Measurements from ENCODE around the gene HBA2. TPM values are rescaled to one million over a fixed set of nuclear protein-coding genes. Genes with fewer than 3 reads are reported as not detected.
A peak's percentile ranks its signal among the peaks of the same experiment; 100 is the strongest.
"Not testable (repeated sequence)": the region's sequence is repeated elsewhere in the genome, so short reads cannot be mapped to it uniquely, and the experiment has no call there.

Gene HBA2
- total RNA-seq, 1 donor from 2014 or later = not detected

- H3K27ac Mint-ChIP-seq; H3K36me3 Mint-ChIP-seq (ENCODE audit: low read depth); H3K4me1 Mint-ChIP-seq; intact Hi-C loops (cut with micrococcal nuclease); H3K4me3 Mint-ChIP-seq; DNase-seq; H3K9me3 Mint-ChIP-seq: not testable (repeated sequence)
- peaks cover 42% of the 10 kb centered on the region for H3K27me3 Mint-ChIP-seq
Observed at GRCh38 chr16:163696-164095, 9.0 kb upstream of the HBA2 start.

GRCh38 chr16:164134-164823 lies 8.4 kb upstream of the HBA2 start:
- peaks cover 42% of the 10 kb centered on the region for H3K27me3 Mint-ChIP-seq
- H3K4me3 Mint-ChIP-seq; H3K27ac Mint-ChIP-seq; DNase-seq; intact Hi-C loops (cut with micrococcal nuclease); H3K4me1 Mint-ChIP-seq; H3K9me3 Mint-ChIP-seq; H3K36me3 Mint-ChIP-seq (ENCODE audit: low read depth): not testable (repeated sequence)

- Mint-ChIP-seq H3K27ac (no peak overlapping the region), H3K36me3 (ENCODE audit: low read depth) (no peaks in the 10 kb centered on the region), H3K9me3 (no peaks in the 10 kb centered on the region), H3K4me3 (peak overlapping the region; percentile 26), H3K4me1 (no peaks in the 10 kb centered on the region), H3K27me3 (peaks cover 44% of the 10 kb centered on the region)
- intact Hi-C loops (cut with micrococcal nuclease) = no loop called here
- DNase-seq = no peak
Observed at GRCh38 chr16:164827-165538, 7.7 kb upstream of the HBA2 start.

GRCh38 chr16:165539-166374 lies 6.9 kb upstream of the HBA2 start, which contains the start of gene HBM:
TSS of gene HBM (plus strand) at chr16:165978. CDS start at chr16:165998, 20 bp downstream.
- H3K9me3 Mint-ChIP-seq = no peaks in the 10 kb centered on the region
- H3K27me3 Mint-ChIP-seq = peaks cover 50% of the 10 kb centered on the region
- peaks cover 4% of the 10 kb centered on the region for H3K4me1 Mint-ChIP-seq
- no peaks in the 10 kb centered on the region for H3K36me3 Mint-ChIP-seq (ENCODE audit: low read depth)
- peak within 1 kb of the TSS; percentile 26 for H3K4me3 Mint-ChIP-seq
- peak; percentile 64 for DNase-seq
- intact Hi-C loops (cut with micrococcal nuclease) = no loop called here
- H3K27ac Mint-ChIP-seq = no peak within 1 kb of the TSS

- intact Hi-C loops (cut with micrococcal nuclease) = no loop called here
- DNase-seq = peak; percentile 67
- H3K4me1 Mint-ChIP-seq = peaks cover 4% of the 10 kb centered on the region
- H3K4me3 Mint-ChIP-seq = no peak overlapping the region
- H3K36me3 Mint-ChIP-seq (ENCODE audit: low read depth) = no peaks in the 10 kb centered on the region
- H3K27me3 Mint-ChIP-seq = peaks cover 50% of the 10 kb centered on the region
- no peaks in the 10 kb centered on the region for H3K9me3 Mint-ChIP-seq
- peak overlapping the region; percentile 45 for H3K27ac Mint-ChIP-seq
Observed at GRCh38 chr16:166375-167121, 6.1 kb upstream of the HBA2 start.

- intact Hi-C loops (cut with micrococcal nuclease) = no loop called here
- Mint-ChIP-seq H3K27me3 (peaks cover 54% of the 10 kb centered on the region), H3K27ac (peak overlapping the region; percentile 45), H3K9me3 (no peaks in the 10 kb centered on the region), H3K36me3 (ENCODE audit: low read depth) (no peaks in the 10 kb centered on the region), H3K4me3 (no peak overlapping the region), H3K4me1 (peaks cover 6% of the 10 kb centered on the region)
- no peak for DNase-seq
Observed at GRCh38 chr16:167122-167690, 5.5 kb upstream of the HBA2 start.

GRCh38 chr16:168424-168823 lies 4.3 kb upstream of the HBA2 start:
- DNase-seq = no peak
- Mint-ChIP-seq H3K36me3 (ENCODE audit: low read depth) (no peaks in the 10 kb centered on the region), H3K4me3 (no peak overlapping the region), H3K27ac (no peak overlapping the region), H3K27me3 (peaks cover 53% of the 10 kb centered on the region), H3K4me1 (peaks cover 6% of the 10 kb centered on the region), H3K9me3 (no peaks in the 10 kb centered on the region)
- intact Hi-C loops (cut with micrococcal nuclease) = no loop called here

GRCh38 chr16:169014-169413 lies 3.7 kb upstream of the HBA2 start:
- Mint-ChIP-seq H3K4me1 (peaks cover 6% of the 10 kb centered on the region), H3K4me3 (no peak overlapping the region), H3K9me3 (no peaks in the 10 kb centered on the region), H3K36me3 (ENCODE audit: low read depth) (no peaks in the 10 kb centered on the region), H3K27me3 (peaks cover 55% of the 10 kb centered on the region), H3K27ac (no peak overlapping the region)
- intact Hi-C loops (cut with micrococcal nuclease) = no loop called here
- no peak for DNase-seq

- H3K9me3 Mint-ChIP-seq; H3K36me3 Mint-ChIP-seq (ENCODE audit: low read depth); DNase-seq; H3K27ac Mint-ChIP-seq; intact Hi-C loops (cut with micrococcal nuclease); H3K4me3 Mint-ChIP-seq: not testable (repeated sequence)
- peaks cover 63% of the 10 kb centered on the region for H3K27me3 Mint-ChIP-seq
- peaks cover 11% of the 10 kb centered on the region for H3K4me1 Mint-ChIP-seq
Observed at GRCh38 chr16:170088-170507, 2.6 kb upstream of the HBA2 start.

- Mint-ChIP-seq H3K36me3 (ENCODE audit: low read depth) (no peaks in the 10 kb centered on the region), H3K27ac (no peak overlapping the region), H3K4me1 (peaks cover 15% of the 10 kb centered on the region), H3K9me3 (no peaks in the 10 kb centered on the region), H3K27me3 (peaks cover 68% of the 10 kb centered on the region), H3K4me3 (no peak overlapping the region)
- DNase-seq = no peak
- intact Hi-C loops (cut with micrococcal nuclease) = no loop called here
Observed at GRCh38 chr16:170788-171187, 1.9 kb upstream of the HBA2 start.

GRCh38 chr16:173211-173854 lies 657 bp downstream of the HBA2 start:
- DNase-seq; H3K36me3 Mint-ChIP-seq (ENCODE audit: low read depth); H3K9me3 Mint-ChIP-seq; intact Hi-C loops (cut with micrococcal nuclease): not testable (repeated sequence)
- Mint-ChIP-seq H3K27ac (peak overlapping the region; percentile 34), H3K4me3 (peak overlapping the region; percentile 28), H3K27me3 (peaks cover 60% of the 10 kb centered on the region), H3K4me1 (peaks cover 15% of the 10 kb centered on the region)

- intact Hi-C loops (cut with micrococcal nuclease) = not testable (repeated sequence)
- Mint-ChIP-seq H3K4me3 (peak overlapping the region; percentile 32), H3K27me3 (peaks cover 56% of the 10 kb centered on the region)
Observed at GRCh38 chr16:173928-174769, 1.5 kb downstream of the HBA2 start.

More at GRCh38 chr16:173928-174769, 1.5 kb downstream of the HBA2 start:
- not testable (repeated sequence) for DNase-seq; H3K9me3 Mint-ChIP-seq; H3K36me3 Mint-ChIP-seq (ENCODE audit: low read depth)
- H3K27ac Mint-ChIP-seq = peak overlapping the region; percentile 53
- peaks cover 15% of the 10 kb centered on the region for H3K4me1 Mint-ChIP-seq
